Stimulated activated CD4-positive, alpha-beta T cell treated with anti-CD3 and anti-CD28 coated beads, Interleukin-4, amount 100 ng/mL, for 48 hours (primary cell): ENCODE results near the gene ALX3.

Experiments
- DNase-seq, 2 donors: peaks; one replicate each; pipeline ENCODE4 v3.0.0-alpha.2; 2020; ENCODE audit warnings: low read depth in 2 of 2

ALX3 gene

GRCh38 chr1:110070671-110071242 lies at the start of gene ALX3:
Gene ALX3 (minus strand): TSS chr1:110070672. CDS start chr1:110070612, 60 bp downstream.
- DNase-seq, result no peak

- no peak for DNase-seq
These were observed 49.4 kb upstream of the ALX3 start for GRCh38 chr1:110119843-110120242.

GRCh38 chr1:110118636-110119396 lies 48.3 kb upstream of the ALX3 start:
- DNase-seq, result peak; percentile 10 to 19

GRCh38 chr1:110114784-110115183 lies 44.3 kb upstream of the ALX3 start:
- DNase-seq, result no peak

GRCh38 chr1:110114173-110114572 lies 43.7 kb upstream of the ALX3 start:
- DNase-seq, result no peak

GRCh38 chr1:110113551-110113950 lies 43.1 kb upstream of the ALX3 start:
- no peak for DNase-seq

- no peak for DNase-seq
These were observed 42.2 kb upstream of the ALX3 start for GRCh38 chr1:110112656-110113055.

GRCh38 chr1:110112143-110112542 lies 41.7 kb upstream of the ALX3 start, which contains the start of gene UBL4B:
Gene UBL4B (plus strand): TSS chr1:110112443. CDS start chr1:110112535, 92 bp downstream.
- no peak for DNase-seq

GRCh38 chr1:110111081-110111480 lies 40.6 kb upstream of the ALX3 start:
- DNase-seq, result no peak

- DNase-seq, result no peak
These were observed 37.5 kb upstream of the ALX3 start for GRCh38 chr1:110107867-110108469.

- DNase-seq, result peak; percentile 39 to 46
These were observed 35.8 kb upstream of the ALX3 start for GRCh38 chr1:110106013-110106941.

- no peak for DNase-seq
These were observed 31.6 kb upstream of the ALX3 start for GRCh38 chr1:110102081-110102480.

GRCh38 chr1:110100335-110100734 lies 29.9 kb upstream of the ALX3 start:
- DNase-seq, result no peak

GRCh38 chr1:110098222-110099026 lies 28.0 kb upstream of the ALX3 start:
- DNase-seq, result no peak

- no peak for DNase-seq
These were observed 27.2 kb upstream of the ALX3 start for GRCh38 chr1:110097507-110098221.

GRCh38 chr1:110094931-110095654 lies 24.6 kb upstream of the ALX3 start:
- DNase-seq, result no peak

GRCh38 chr1:110092991-110093390 lies 22.5 kb upstream of the ALX3 start:
- DNase-seq, result no peak

GRCh38 chr1:110091791-110092190 lies 21.3 kb upstream of the ALX3 start:
- DNase-seq, result no peak

- no peak for DNase-seq
These were observed 20.9 kb upstream of the ALX3 start for GRCh38 chr1:110091381-110091780.
